GM19372 (cell line): Measurements from ENCODE around the gene ROR2.
"Not testable (repeated sequence)": the region's sequence is repeated elsewhere in the genome, so short reads cannot be mapped to it uniquely, and the experiment has no call there.

Experiments used
- ATAC-seq: cut with Tn5 transposase; IDR thresholded peaks from one replicate; pipeline ENCODE4 v1.9.1; 2021; ENCODE audit warnings: mild to moderate bottlenecking, low read depth, moderate library complexity; ENCODE audit not compliant: unreplicated experiment

The ROR2 gene

GRCh38 chr9:91803970-91804752 is 145.9 kb downstream of the ROR2 start:
- ATAC-seq: no peak

- no peak for ATAC-seq
Measured at GRCh38 chr9:91803151-91803940, 146.7 kb downstream of the ROR2 start.

GRCh38 chr9:91802391-91802790 is 147.6 kb downstream of the ROR2 start:
- ATAC-seq: no peak

- ATAC-seq: no peak
Measured at GRCh38 chr9:91800473-91801030, 149.5 kb downstream of the ROR2 start.

GRCh38 chr9:91799113-91799744 is 150.8 kb downstream of the ROR2 start:
- ATAC-seq: no peak

- ATAC-seq: not testable (repeated sequence)
Measured at GRCh38 chr9:91798273-91799112, 151.5 kb downstream of the ROR2 start.

GRCh38 chr9:91797517-91797916 is 152.5 kb downstream of the ROR2 start:
- ATAC-seq: not testable (repeated sequence)

GRCh38 chr9:91796516-91796915 is 153.5 kb downstream of the ROR2 start:
- not testable (repeated sequence) for ATAC-seq

GRCh38 chr9:91795598-91796241 is 154.3 kb downstream of the ROR2 start:
- ATAC-seq: no peak

- ATAC-seq: not testable (repeated sequence)
Measured at GRCh38 chr9:91793371-91793770, 156.7 kb downstream of the ROR2 start.

- ATAC-seq: no peak
Measured at GRCh38 chr9:91790917-91791316, 159.1 kb downstream of the ROR2 start.

GRCh38 chr9:91789941-91790340 is 160.1 kb downstream of the ROR2 start:
- ATAC-seq: no peak

GRCh38 chr9:91787931-91788330 is 162.1 kb downstream of the ROR2 start:
- no peak for ATAC-seq

- ATAC-seq: no peak
Measured at GRCh38 chr9:91786132-91786896, 163.7 kb downstream of the ROR2 start.

- ATAC-seq: no peak
Measured at GRCh38 chr9:91785447-91785842, 164.6 kb downstream of the ROR2 start.

- ATAC-seq: no peak
Measured at GRCh38 chr9:91784673-91785446, 165.2 kb downstream of the ROR2 start.

- no peak for ATAC-seq
Measured at GRCh38 chr9:91783876-91784672, 166.0 kb downstream of the ROR2 start.
